ENCODE results near the gene OOSP4B.
"Not testable (repeated sequence)": the region's sequence is repeated elsewhere in the genome, so short reads cannot be mapped to it uniquely, and the experiment has no call there.

The OOSP4B gene

GRCh38 chr11:60016881-60017280, at the start of gene OOSP4B:
OOSP4B (plus strand) TSS chr11:60017181.
- no peak for DNase-seq

DNA sequence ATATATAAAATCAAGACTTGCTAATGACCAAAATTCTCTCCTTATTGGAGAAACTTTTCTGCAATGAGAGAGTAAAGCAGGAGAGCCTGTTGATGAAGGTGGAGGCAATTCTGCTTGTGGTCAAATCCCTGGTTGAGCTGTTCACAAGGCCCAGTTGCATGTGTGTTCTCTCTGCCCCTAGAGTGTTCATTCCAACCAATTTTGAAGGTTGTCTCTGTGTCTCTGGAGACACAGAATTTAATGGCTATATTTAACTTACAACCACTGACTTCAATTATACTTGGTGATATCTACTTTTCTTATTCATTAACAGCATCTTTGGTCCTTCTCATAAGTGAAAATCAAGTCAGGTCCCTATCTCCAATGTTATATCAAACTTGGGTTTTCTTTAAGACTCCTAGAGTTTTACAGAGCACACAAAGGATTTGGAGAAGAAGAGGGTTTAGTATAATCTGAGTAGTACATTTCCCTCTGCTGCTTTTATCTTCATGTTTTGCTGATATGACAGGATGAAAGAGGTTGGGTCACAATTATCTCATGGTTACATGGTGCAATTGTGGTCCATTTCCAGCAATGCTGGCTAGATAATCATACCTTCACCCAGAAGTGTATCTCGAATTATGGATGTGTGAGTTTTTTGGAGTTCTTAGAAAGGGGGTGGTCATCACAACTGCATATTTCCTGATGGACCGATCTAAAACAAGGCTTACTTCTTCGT, 49.1 kb upstream of the OOSP4B start:
- DNase-seq = no peak

DNA sequence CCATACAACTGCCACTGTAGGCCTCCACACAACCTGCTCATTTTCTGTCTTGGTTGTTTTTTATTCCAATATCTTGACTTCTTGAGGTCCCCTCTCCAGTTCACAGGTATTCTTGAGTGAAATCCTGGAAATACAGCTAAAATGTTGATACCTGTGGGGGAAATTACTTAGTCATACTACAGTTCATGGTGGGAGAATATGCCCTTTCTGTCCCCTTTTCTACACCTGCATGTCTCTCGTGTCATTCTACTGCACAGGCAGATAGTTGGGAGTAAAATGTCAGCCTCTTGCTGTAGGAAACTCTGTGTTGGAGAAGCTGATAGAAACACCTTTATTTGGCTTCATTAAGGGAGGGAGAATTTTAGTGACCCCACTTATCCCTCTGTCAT, 48.6 kb upstream of the OOSP4B start:
- no peak for DNase-seq

GRCh38 chr11:59973097-59973496, 43.9 kb upstream of the OOSP4B start:
- no peak for DNase-seq

DNA sequence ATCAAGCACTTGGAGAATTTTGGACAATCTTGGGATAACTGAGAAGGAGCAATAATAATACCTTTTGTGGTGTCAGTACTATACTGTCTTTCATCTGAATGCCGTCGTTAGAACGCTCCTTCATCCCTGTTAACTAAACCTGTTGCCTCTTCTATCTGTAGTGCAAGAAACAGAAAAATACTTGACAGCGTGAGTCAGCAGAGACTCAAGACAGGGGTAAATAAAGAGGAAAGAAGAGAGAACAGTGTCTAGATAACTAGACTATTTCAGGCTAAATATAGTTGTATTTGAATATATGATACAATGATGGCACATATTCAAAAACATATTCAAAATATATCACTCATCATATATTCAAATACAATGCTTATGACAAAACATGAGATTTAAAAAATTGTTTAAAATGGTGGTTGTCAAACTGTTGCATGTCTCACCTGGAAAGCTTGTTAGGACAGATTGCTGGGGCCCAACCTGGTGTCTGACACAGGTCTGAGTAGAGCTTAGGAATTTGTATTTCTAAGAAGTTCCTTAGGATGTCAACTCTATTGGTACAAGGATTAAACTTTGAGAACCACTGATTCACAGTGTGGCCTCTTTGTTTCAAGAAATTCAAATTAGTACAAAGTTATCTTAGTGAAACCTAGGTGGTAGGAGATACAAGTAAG, 35.7 kb upstream of the OOSP4B start:
- DNase-seq = no peak

DNA sequence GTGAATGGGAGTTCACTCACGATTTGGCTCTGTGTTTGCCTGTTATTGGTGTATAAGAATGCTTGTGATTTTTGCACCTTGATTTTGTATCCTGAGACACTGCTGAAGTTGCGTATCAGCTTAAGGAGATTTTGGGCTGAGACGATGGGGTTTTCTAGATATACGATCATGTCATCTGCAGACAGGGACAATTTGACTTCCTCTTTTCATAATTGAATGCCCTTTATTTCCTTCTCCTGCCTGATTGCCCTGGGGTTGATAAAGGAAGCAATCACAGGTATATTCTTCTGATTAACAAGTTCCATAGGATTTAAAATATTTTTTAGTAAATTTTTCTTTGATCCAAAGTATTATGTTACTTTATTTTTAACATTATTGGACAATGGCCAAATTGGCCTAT, 34.9 kb upstream of the OOSP4B start:
- not testable (repeated sequence) for DNase-seq

GRCh38 chr11:59983212-59983611, 33.8 kb upstream of the OOSP4B start:
- no peak for DNase-seq

- DNase-seq = no peak
Measured at GRCh38 chr11:59984368-59984767, 32.6 kb upstream of the OOSP4B start.

GRCh38 chr11:59990421-59990820, 26.6 kb upstream of the OOSP4B start:
- no peak for DNase-seq

DNA sequence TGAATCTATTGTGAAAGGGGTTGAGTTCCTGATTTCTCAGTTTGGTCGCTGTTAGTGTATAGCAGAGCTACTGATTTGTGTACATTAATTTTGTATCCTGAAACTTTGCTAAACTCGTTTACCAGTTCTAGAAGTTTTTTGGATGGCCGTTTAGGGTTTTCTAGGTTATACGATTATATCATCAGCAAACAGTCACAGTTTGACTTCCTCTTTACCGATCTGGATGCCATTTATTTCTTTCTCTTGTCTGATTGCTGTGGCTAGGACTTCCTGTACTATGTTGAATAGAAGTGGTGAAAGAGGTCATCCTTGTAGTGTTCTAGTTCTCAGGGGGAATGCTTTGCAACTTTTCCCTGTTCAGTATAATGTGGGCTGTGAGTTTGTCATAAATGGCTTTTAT, 24.6 kb upstream of the OOSP4B start:
- DNase-seq = no peak

DNA sequence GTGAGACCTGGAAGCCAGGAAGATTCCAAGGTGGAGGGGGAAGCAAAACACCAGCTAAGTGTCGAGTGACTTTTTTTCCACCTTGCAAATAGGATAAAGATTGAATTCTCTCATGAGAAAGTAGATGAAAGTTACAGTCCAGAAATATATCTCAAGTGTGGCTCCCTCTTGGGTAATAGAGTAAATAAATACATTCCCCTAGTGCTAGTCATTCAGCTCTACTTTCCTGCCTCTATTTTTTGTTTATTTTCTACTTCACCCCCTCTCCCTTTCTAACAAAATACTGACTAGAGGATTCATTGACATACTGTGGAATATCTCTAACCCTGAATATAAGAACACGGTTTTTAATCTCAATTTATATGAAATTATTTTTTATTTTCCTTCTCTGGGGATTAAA, 19.2 kb upstream of the OOSP4B start:
- DNase-seq = no peak

GRCh38 chr11:59999691-60000090, 17.3 kb upstream of the OOSP4B start:
- DNase-seq = no peak

DNA sequence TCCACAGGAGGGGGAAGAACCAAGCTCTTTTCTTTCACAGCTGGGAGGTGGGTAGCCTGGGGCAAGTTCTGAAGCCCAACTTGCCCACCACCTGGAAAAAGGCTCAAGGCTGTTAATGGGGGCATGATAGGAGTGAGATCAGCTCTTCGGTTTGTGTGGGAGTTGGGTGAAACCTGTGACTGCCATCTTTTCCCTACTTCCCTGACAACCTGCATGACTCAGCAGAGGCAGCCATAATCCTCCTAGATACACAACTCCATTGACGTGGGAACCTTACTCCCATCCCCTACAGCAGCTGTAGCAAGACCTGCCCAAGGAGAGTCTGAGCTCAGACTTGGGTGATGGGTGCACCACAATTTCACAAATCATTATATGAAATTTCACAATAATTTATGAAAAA, 13.3 kb upstream of the OOSP4B start:
- peak; percentile 29 for DNase-seq

DNA sequence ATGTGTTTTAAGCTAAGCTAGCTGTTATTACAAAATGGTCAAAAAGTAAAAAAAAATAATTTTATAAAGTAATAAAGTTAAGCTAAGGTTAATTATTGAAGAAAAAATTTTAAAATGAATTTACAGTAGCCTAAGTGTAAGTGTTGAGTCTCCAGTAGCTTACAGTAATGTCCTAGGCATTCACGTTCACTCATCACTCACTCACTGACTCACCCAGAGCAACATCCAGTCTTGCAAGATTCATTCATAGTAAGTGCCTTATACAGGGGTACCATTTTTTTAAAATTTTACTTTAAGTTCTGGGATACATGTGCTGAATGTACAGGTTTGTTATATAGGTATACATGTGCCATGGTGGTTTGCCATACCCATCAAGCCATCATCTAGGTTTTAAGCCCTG, 11.6 kb upstream of the OOSP4B start:
- no peak for DNase-seq

DNA sequence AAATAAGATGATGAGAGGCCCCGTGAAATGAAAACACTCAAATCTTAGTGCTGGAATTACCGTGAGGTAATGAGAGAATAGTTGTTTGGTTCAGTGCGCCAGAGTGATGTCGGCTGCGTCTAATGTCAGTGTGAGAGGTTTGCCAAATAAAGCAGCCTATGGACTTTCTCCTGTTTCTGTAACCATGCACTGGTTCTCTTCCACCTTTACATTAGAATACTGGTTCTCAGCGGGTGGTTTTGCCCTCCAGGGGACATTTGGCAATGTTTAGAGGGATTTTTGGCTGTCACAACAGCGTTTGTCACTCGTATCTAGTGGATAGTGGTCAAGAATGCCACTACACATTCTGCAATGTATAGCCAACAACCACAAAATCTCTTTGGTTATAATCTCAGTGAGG, 1.1 kb downstream of the OOSP4B start:
- DNase-seq = no peak

- not testable (repeated sequence) for DNase-seq
Measured at GRCh38 chr11:60020376-60020775, 3.4 kb downstream of the OOSP4B start.

- DNase-seq = no peak
Measured at GRCh38 chr11:60029015-60029632, 12.1 kb downstream of the OOSP4B start.

- no peak for DNase-seq
Measured at GRCh38 chr11:60040109-60040508, 23.1 kb downstream of the OOSP4B start, which contains the start of gene OOSP2. OOSP2 (plus strand) TSS chr11:60040409; CDS start chr11:60040460, 51 bp downstream.

GRCh38 chr11:60050422-60050821, 33.4 kb downstream of the OOSP4B start:
- not testable (repeated sequence) for DNase-seq

- not testable (repeated sequence) for DNase-seq
Measured at GRCh38 chr11:60050839-60051238, 33.9 kb downstream of the OOSP4B start.

DNA sequence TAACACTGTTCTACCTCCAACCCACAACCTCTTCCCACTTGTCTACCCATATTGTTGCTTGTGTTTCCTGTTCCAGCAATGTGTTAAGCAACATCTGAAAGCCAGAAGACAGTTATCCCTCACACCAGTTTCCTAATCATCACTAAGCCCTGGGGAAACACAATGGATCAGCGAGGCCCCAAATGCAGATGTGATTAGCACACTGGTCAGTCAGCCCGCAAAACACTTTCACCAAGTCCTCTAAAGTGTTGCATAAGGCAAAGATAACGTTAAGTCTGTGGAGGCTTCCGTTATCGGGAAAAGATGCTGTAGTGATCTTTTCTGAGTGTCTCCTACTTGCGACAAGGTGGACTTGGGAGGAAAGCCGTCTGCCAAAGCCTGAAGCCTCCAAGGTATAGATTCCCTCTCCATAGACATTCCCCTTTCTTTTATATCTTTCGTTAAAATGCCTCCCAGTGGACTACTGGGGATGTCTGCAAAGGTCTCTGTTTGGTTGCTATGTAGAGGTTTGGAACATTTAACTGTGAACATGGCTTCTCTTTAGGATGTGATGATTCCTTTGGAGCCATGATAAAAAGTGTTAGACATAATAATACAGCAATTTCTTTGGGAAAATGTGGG, 39.5 kb downstream of the OOSP4B start, which contains the start of gene MS4A3:
TSS of gene MS4A3 (plus strand) at position 317 of the 621 bp plus-strand sequence. CDS start 4,496 bp downstream, outside the sequence.
- DNase-seq = no peak

- peak; percentile 45 for DNase-seq
Measured at GRCh38 chr11:60059052-60059451, 42.1 kb downstream of the OOSP4B start.

DNA sequence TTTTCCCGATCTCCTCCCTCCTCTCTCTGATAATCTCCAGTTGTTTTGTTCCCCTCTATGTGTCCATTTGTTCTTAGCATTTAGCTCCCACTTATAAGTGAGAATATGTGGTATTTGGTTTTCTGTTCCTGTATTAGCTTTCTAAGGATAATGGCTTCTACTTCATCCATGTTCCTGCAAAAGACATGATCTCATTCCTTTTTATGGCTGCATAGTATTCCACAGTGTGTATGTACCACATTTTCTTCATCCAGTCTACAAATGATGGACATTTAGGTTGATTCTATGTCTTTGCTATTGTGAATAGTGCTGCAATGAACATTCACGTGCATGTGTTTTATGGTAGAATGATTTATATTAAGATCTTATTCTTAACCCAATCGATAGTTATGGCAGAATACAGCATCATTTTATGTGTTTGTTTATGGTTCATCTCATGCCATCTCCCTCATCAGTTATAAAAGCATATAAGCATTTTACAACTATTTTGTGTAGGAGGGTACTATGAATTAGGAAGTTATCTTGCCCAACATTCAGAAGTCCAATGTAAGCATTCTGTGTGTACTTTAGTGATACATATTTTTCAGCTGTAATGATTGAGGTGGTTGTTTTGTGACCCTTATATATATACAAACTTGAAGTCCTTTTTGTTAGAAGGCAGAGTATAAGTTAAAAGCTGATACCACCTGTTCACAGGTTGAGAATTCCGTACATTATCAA, 42.7 kb downstream of the OOSP4B start:
- DNase-seq = no peak
